K562 (cell line): ENCODE measurements around the gene MAN1B1.
A peak's percentile ranks its signal among the peaks of the same experiment; 100 is the strongest.
"Not testable (repeated sequence)": the region's sequence is repeated elsewhere in the genome, so short reads cannot be mapped to it uniquely, and the experiment has no call there.

Experiments used
- MAZ ChIP-seq, 2 experiments: fragments of 450-650 bp in 1 of 2; sonication (generic) in 1 of 2; formaldehyde crosslinking; IDR thresholded peaks in 1 of 2; conservative IDR thresholded peaks in 1 of 2; 2 replicates each; pipeline versions ENCODE4 v1.4.0 to v1.5.0; 2020; ENCODE audit warnings: mild to moderate bottlenecking in 1 of 2, missing genetic modification reagents in 1 of 2
- SRF ChIP-seq, 2 experiments: fragments of 250-450, 450-650 bp in 1 of 2; sonication (Bioruptor Pico) in 1 of 2; sonication (generic) in 1 of 2; formaldehyde crosslinking; IDR thresholded peaks; 2 replicates each; pipeline versions ENCODE4 v1.5.0 to v1.5.1; 2020 to 2022; ENCODE audit warnings: mild to moderate bottlenecking in 1 of 2, missing genetic modification reagents in 1 of 2
- ZNF217 ChIP-seq: sonication (generic); formaldehyde crosslinking; IDR thresholded peaks from 2 replicates; pipeline ENCODE4 v1.8.0; 2022; ENCODE audit warnings: mild to moderate bottlenecking, missing genetic modification reagents

DNA sequence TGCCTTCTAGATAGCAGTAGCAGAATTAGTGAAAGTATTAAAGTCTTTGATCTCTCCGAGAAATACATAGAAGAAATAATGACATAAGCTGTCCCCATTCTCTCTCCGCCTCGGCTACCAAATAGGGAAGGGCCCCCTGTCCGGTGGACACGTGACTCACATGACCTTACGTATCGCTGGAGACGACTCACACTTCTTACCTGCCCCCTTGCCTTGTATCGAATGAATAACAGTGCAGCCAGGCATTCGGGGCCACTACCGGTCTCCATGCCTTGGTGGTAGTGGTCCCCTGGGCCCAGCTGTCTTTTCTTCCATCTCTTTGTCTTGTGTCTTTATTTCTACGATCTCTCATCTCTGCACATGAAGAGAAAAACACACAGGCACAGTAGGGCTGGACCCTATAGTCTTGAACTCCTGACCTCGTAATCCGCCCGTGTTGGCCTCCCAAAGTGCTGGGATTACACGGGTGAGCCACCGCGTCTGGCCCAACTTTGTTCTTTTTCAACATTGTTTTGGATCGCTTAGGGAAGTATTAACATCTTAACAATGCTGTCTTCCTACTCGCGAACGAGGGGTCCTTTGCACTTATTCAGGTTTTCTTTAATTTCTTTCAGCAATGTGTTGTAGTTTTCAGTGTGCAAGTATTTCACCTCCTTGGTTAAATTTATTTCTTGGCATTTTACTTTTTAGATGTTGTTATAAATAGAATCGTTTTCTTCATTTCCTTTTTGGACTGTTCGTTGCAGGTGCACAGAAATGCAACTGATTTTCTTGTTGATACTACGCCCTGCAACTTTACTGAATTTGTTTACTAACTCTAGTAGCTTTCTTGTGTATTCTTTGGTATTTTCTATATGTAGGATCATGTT lies 35.4 kb downstream of the MAN1B1 start:
- TF ChIP-seq SRF (CRISPR knock-in tag; IDR thresholded peaks at IDR 0.05) = peak in 1 of 2 experiments; percentile 47; a peak in 1 of 4 replicates
- TF ChIP-seq ZNF217 (CRISPR knock-in tag); MAZ (CRISPR knock-in tag; conservative IDR thresholded peaks at IDR 0.05 in 1 of 2, IDR thresholded peaks at IDR 0.05 in 1 of 2): not testable (repeated sequence)
